ENCODE measurements around the gene MTMR3. TPM values are rescaled to one million over a fixed set of nuclear protein-coding genes. Genes with fewer than 3 reads are reported as not detected.

MTMR3 gene
- total RNA-seq, 1 donor from 2014 or later = 51.7 TPM

- Mint-ChIP-seq H3K4me3 (ENCODE audit: unreplicated experiment) (no peak overlapping the region), H3K27me3 (ENCODE audit: unreplicated experiment) (peaks cover 3% of the 10 kb centered on the region), H3K36me3 (ENCODE audit: unreplicated experiment) (peaks cover 5% of the 10 kb centered on the region), H3K9me3 (ENCODE audit: unreplicated experiment) (no peaks in the 10 kb centered on the region), H3K27ac (ENCODE audit: unreplicated experiment) (no peak overlapping the region), H3K4me1 (ENCODE audit: low read depth, unreplicated experiment) (no peaks in the 10 kb centered on the region)
- no peak for DNase-seq
- TF ChIP-seq CTCF (IDR thresholded peaks at IDR 0.05; ENCODE audit: partially characterized antibody, unreplicated experiment) = no peak
These were observed 195.6 kb downstream of the MTMR3 start for GRCh38 chr22:30078320-30079311.

GRCh38 chr22:30079952-30080533 is 197.1 kb downstream of the MTMR3 start, which contains the start of gene HORMAD2:
Gene HORMAD2 (plus strand): TSS chr22:30080464. CDS start chr22:30093953, 13,489 bp downstream.
- Mint-ChIP-seq H3K4me3 (ENCODE audit: unreplicated experiment) (peak within 1 kb of the TSS; percentile 63), H3K36me3 (ENCODE audit: unreplicated experiment) (peaks cover 5% of the 10 kb centered on the region), H3K9me3 (ENCODE audit: unreplicated experiment) (no peaks in the 10 kb centered on the region), H3K27ac (ENCODE audit: unreplicated experiment) (no peak within 1 kb of the TSS), H3K4me1 (ENCODE audit: low read depth, unreplicated experiment) (no peaks in the 10 kb centered on the region), H3K27me3 (ENCODE audit: unreplicated experiment) (peaks cover 3% of the 10 kb centered on the region)
- TF ChIP-seq CTCF (IDR thresholded peaks at IDR 0.05; ENCODE audit: partially characterized antibody, unreplicated experiment) = no peak
- DNase-seq = peak; percentile 79

Small RNAs within 50 kb of the gene (microRNA-seq; reads per million reads assigned to microRNA genes)
- 3.4 reads per million, percentile 25 among the genes with 10 or more reads in this experiment for gene MIR6818 (ENCODE audit: unreplicated experiment)

Other genes with a start within 250 kb of the MTMR3 start
- 14.6 TPM for gene CABP7, start 163.2 kb upstream of the MTMR3 start, total RNA-seq (ENCODE audit: unreplicated experiment)
- 16.9 TPM for gene ZMAT5, start 116.2 kb upstream of the MTMR3 start, total RNA-seq (ENCODE audit: unreplicated experiment)
- 77.7 TPM for gene UQCR10, start 115.8 kb upstream of the MTMR3 start, total RNA-seq (ENCODE audit: unreplicated experiment)
- gene ASCC2, start 44.9 kb upstream of the MTMR3 start, total RNA-seq (ENCODE audit: unreplicated experiment) = 67.8 TPM
- gene HORMAD2, start 197.3 kb downstream of the MTMR3 start, total RNA-seq (ENCODE audit: unreplicated experiment) = not detected